GM12875 (cell line): Measurements from ENCODE around the gene PLA2G1B.

ENCODE experiments used
- H3K4me3 ChIP-seq: one replicate; pipeline ENCODE4 v1.5.1; 2011; ENCODE audit warnings: low read depth, low read length, control low read depth
- CTCF ChIP-seq: IDR thresholded peaks from 2 replicates; pipeline ENCODE4 v1.5.1; 2011; ENCODE audit warnings: low read depth, mild to moderate bottlenecking, control low read depth, inconsistent platforms, low read length, moderate library complexity, borderline replicate concordance; ENCODE audit not compliant: insufficient read depth

The PLA2G1B gene

GRCh38 chr12:120350576-120351350, 23.2 kb upstream of the PLA2G1B start:
- TF ChIP-seq CTCF, result no peak
- no peak overlapping the region for H3K4me3 ChIP-seq

- TF ChIP-seq CTCF, result no peak
- H3K4me3 ChIP-seq, result no peak overlapping the region
Measured at GRCh38 chr12:120347766-120348165, 20.2 kb upstream of the PLA2G1B start.

- TF ChIP-seq CTCF, result no peak
Measured at GRCh38 chr12:120346681-120347080, 19.1 kb upstream of the PLA2G1B start.

GRCh38 chr12:120346031-120346430, 18.5 kb upstream of the PLA2G1B start:
- no peak overlapping the region for H3K4me3 ChIP-seq
- no peak for TF ChIP-seq CTCF

More at GRCh38 chr12:120346681-120347080, 19.1 kb upstream of the PLA2G1B start:
- no peak overlapping the region for H3K4me3 ChIP-seq

GRCh38 chr12:120343692-120344091, 16.1 kb upstream of the PLA2G1B start:
- TF ChIP-seq CTCF, result no peak

GRCh38 chr12:120343039-120343537, 15.5 kb upstream of the PLA2G1B start:
- no peak overlapping the region for H3K4me3 ChIP-seq
- TF ChIP-seq CTCF, result no peak

More at GRCh38 chr12:120343692-120344091, 16.1 kb upstream of the PLA2G1B start:
- no peak overlapping the region for H3K4me3 ChIP-seq
